Loucy (cell line): ENCODE measurements around the gene VTN.

Source experiments
- H2AFZ ChIP-seq: fragments of 200-600 bp; sonication (generic); 2 replicates; pipeline ENCODE4 v1.6.0; 2016; ENCODE audit warnings: antibody characterized with exemption, mild to moderate bottlenecking, low read length, moderate library complexity
- H3F3A ChIP-seq: fragments of 200-600 bp; 2 replicates; pipeline ENCODE4 v1.6.0; 2016; ENCODE audit warnings: antibody characterized with exemption, low read depth, mild to moderate bottlenecking
- H3K27me3 ChIP-seq: fragments of 200-600 bp; sonication (generic); 2 replicates; pipeline ENCODE4 v1.6.1; 2014; ENCODE audit warnings: low read length, mild to moderate bottlenecking; ENCODE audit not compliant: insufficient read depth, poor library complexity, severe bottlenecking
- H3K36me3 ChIP-seq: fragments of 200-600 bp; sonication (generic); 2 replicates; pipeline ENCODE4 v1.6.1; 2016; ENCODE audit warnings: low read length; ENCODE audit not compliant: insufficient read depth
- H3K4me1 ChIP-seq: fragments of 200-600 bp; sonication (generic); 2 replicates; pipeline ENCODE4 v1.5.1; 2014; ENCODE audit warnings: low read length, mild to moderate bottlenecking; ENCODE audit not compliant: insufficient read depth, poor library complexity, severe bottlenecking
- H3K4me2 ChIP-seq: fragments of 200-600 bp; sonication (generic); 2 replicates; pipeline ENCODE4 v1.6.0; 2014; ENCODE audit warnings: antibody characterized with exemption, low read length, low read depth, mild to moderate bottlenecking; ENCODE audit not compliant: poor library complexity, severe bottlenecking
- H3K4me3 ChIP-seq: fragments of 200-600 bp; sonication (generic); 2 replicates; pipeline ENCODE4 v1.5.1; 2014; ENCODE audit warnings: low read length, mild to moderate bottlenecking, mixed read lengths; ENCODE audit not compliant: poor library complexity, severe bottlenecking
- H3K79me2 ChIP-seq: fragments of 200-600 bp; sonication (generic); 2 replicates; pipeline ENCODE4 v1.6.1; 2014; ENCODE audit warnings: low read length; ENCODE audit not compliant: insufficient read depth
- H3K9ac ChIP-seq: fragments of 200-600 bp; sonication (generic); 2 replicates; pipeline ENCODE4 v1.6.0; 2014; ENCODE audit warnings: mild to moderate bottlenecking, low read depth, low read length, moderate library complexity; ENCODE audit not compliant: poor library complexity, severe bottlenecking
- H3K9me2 ChIP-seq: fragments of 200-600 bp; sonication (generic); replicated peaks from 2 replicates; pipeline ENCODE4 v1.6.1; 2016; ENCODE audit warnings: low read depth, low read length, mixed read lengths
- H3K9me3 ChIP-seq: fragments of 200-600 bp; sonication (generic); 2 replicates; pipeline ENCODE4 v1.6.1; 2014; ENCODE audit warnings: mild to moderate bottlenecking, antibody characterized with exemption, low read length, low read depth; ENCODE audit not compliant: insufficient read depth
- H4K20me1 ChIP-seq: fragments of 200-600 bp; sonication (generic); 2 replicates; pipeline ENCODE4 v1.6.0; 2014; ENCODE audit warnings: antibody characterized with exemption, low read length, mild to moderate bottlenecking; ENCODE audit not compliant: insufficient read depth, poor library complexity, severe bottlenecking
- CTCF ChIP-seq: fragments of 200-600 bp; sonication (generic); conservative IDR thresholded peaks from 2 replicates; pipeline ENCODE4 v1.5.1; 2014; ENCODE audit warnings: mild to moderate bottlenecking, antibody characterized with exemption, low read length
- EZH2phosphoT487 ChIP-seq: fragments of 200-600 bp; IDR thresholded peaks from 2 replicates; pipeline ENCODE4 v1.6.1; 2018; ENCODE audit warnings: antibody characterized with exemption, mild to moderate bottlenecking, moderate library complexity, borderline replicate concordance

VTN gene

GRCh38 chr17:28363776-28364650 is 6.1 kb downstream of the VTN start:
- H3K4me1 ChIP-seq = no peaks in the 10 kb centered on the region
- H3K36me3 ChIP-seq = peaks cover 17% of the 10 kb centered on the region; the same call in 1 of the 2 replicates
- H3K4me2 ChIP-seq = no peak overlapping the region
- H3K4me3 ChIP-seq = no peak overlapping the region
- H3K79me2 ChIP-seq = peaks cover 2% of the 10 kb centered on the region; the same call in 1 of the 2 replicates
- H3F3A ChIP-seq = no peaks in the 10 kb centered on the region
- TF ChIP-seq CTCF (no peak), EZH2phosphoT487 (no peak)
- H4K20me1 ChIP-seq = no peaks in the 10 kb centered on the region
- H3K27me3 ChIP-seq = no peaks in the 10 kb centered on the region
- H3K9me2 ChIP-seq = no peaks in the 10 kb centered on the region
- no peaks in the 10 kb centered on the region for H3K9me3 ChIP-seq
- no peak overlapping the region for H3K9ac ChIP-seq
- no peak overlapping the region for H2AFZ ChIP-seq

- H3K79me2 ChIP-seq = peaks cover 10% of the 10 kb centered on the region; the same call in 1 of the 2 replicates
- H3F3A ChIP-seq = no peaks in the 10 kb centered on the region
- no peak overlapping the region for H3K4me3 ChIP-seq
- H3K4me1 ChIP-seq = peaks cover 7% of the 10 kb centered on the region
- H3K27me3 ChIP-seq = no peaks in the 10 kb centered on the region
- no peaks in the 10 kb centered on the region for H4K20me1 ChIP-seq
- no peak overlapping the region for H3K9ac ChIP-seq
- H3K9me2 ChIP-seq = no peaks in the 10 kb centered on the region
- no peak overlapping the region for H3K4me2 ChIP-seq
- TF ChIP-seq EZH2phosphoT487 (no peak), CTCF (no peak)
- no peaks in the 10 kb centered on the region for H3K9me3 ChIP-seq
- no peak overlapping the region for H2AFZ ChIP-seq
- peaks cover 17% of the 10 kb centered on the region; the same call in 1 of the 2 replicates for H3K36me3 ChIP-seq
Observed at GRCh38 chr17:28363186-28363585, 6.9 kb downstream of the VTN start.

DNA sequence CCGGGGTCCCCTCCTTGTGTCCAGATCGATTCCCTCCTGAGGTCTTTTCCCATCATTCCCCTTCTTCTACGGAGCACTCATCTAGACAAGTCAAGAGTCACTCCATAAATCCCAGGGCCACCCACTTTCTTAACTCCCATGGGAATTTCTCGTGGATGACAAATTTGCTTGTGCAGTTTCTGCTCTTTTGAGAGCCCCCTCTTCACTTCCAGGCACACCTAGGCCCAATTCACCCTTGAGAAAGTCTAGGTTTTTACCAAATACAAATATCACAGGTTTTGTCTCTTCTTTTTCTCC is 12.3 kb downstream of the VTN start:
- peaks cover 5% of the 10 kb centered on the region for H4K20me1 ChIP-seq
- peak overlapping the region; percentile 96 for H3K9ac ChIP-seq
- H3F3A ChIP-seq = no peaks in the 10 kb centered on the region
- H3K79me2 ChIP-seq = peaks cover 40% of the 10 kb centered on the region
- H3K9me3 ChIP-seq = no peaks in the 10 kb centered on the region
- peaks cover 19% of the 10 kb centered on the region; the same call in 1 of the 2 replicates for H3K36me3 ChIP-seq
- peak overlapping the region; percentile 96 for H3K4me2 ChIP-seq
- H3K4me1 ChIP-seq = peaks cover 26% of the 10 kb centered on the region
- H3K4me3 ChIP-seq = peak overlapping the region; percentile 81
- H3K9me2 ChIP-seq = no peaks in the 10 kb centered on the region
- TF ChIP-seq CTCF (no peak), EZH2phosphoT487 (no peak)
- peak overlapping the region; percentile 81 for H2AFZ ChIP-seq
- no peaks in the 10 kb centered on the region for H3K27me3 ChIP-seq
